ENCODE results near the gene SYNE2.

Gene SYNE2

DNA sequence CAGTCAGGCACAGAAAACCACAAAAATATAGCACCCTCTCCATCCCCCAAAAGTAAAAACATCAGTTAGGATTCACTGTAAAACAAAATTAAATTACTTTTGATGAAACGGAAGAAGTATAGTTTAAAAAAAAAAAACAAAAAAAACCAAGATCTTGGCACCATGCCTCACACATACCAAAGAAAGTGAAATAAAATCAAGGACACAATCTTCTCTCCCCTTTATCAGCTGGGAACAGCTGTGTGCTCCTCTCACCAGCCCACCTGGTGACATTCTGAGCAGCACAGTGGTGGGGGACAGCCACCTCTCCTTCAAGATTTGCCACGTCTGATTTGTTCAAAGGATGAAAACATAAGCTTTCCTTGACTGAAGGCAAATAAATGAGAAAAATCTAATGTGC, 385.8 kb downstream of the SYNE2 start:
- Histone ChIP-seq H2AFZ (ENCODE audit: low read depth, low read length, severe bottlenecking) (no peak overlapping the region), H3F3A (ENCODE audit: insufficient read depth) (peaks cover 50% of the 10 kb centered on the region), H3K9ac (ENCODE audit: low read length) (no peak overlapping the region), H4K20me1 (ENCODE audit: low read depth, low read length) (no peaks in the 10 kb centered on the region), H3K36me3 (ENCODE audit: low read length) (no peaks in the 10 kb centered on the region), H3K9me3 (ENCODE audit: insufficient read depth, low read length) (no peaks in the 10 kb centered on the region), H3K9me2 (replicated peaks; ENCODE audit: insufficient read depth, low read length) (no peaks in the 10 kb centered on the region), H3K4me3 (ENCODE audit: insufficient read depth, low read length, poor library complexity, severe bottlenecking) (no peak overlapping the region), H3K27ac (ENCODE audit: low read depth, low read length) (no peak overlapping the region), H3K4me2 (ENCODE audit: low read depth, low read length, poor library complexity, severe bottlenecking) (no peak overlapping the region), H3K79me2 (ENCODE audit: insufficient read depth, low read length) (peaks cover 8% of the 10 kb centered on the region; the same call in 1 of the 2 replicates), H3K27me3 (ENCODE audit: low read length) (no peaks in the 10 kb centered on the region)
- TF ChIP-seq, protein P1, sequence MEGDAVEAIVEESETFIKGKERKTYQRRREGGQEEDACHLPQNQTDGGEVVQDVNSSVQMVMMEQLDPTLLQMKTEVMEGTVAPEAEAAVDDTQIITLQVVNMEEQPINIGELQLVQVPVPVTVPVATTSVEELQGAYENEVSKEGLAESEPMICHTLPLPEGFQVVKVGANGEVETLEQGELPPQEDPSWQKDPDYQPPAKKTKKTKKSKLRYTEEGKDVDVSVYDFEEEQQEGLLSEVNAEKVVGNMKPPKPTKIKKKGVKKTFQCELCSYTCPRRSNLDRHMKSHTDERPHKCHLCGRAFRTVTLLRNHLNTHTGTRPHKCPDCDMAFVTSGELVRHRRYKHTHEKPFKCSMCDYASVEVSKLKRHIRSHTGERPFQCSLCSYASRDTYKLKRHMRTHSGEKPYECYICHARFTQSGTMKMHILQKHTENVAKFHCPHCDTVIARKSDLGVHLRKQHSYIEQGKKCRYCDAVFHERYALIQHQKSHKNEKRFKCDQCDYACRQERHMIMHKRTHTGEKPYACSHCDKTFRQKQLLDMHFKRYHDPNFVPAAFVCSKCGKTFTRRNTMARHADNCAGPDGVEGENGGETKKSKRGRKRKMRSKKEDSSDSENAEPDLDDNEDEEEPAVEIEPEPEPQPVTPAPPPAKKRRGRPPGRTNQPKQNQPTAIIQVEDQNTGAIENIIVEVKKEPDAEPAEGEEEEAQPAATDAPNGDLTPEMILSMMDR (IDR thresholded peaks at IDR 0.05; ENCODE audit: insufficient read depth, low read length, poor library complexity, severe bottlenecking), result no peak

DNA sequence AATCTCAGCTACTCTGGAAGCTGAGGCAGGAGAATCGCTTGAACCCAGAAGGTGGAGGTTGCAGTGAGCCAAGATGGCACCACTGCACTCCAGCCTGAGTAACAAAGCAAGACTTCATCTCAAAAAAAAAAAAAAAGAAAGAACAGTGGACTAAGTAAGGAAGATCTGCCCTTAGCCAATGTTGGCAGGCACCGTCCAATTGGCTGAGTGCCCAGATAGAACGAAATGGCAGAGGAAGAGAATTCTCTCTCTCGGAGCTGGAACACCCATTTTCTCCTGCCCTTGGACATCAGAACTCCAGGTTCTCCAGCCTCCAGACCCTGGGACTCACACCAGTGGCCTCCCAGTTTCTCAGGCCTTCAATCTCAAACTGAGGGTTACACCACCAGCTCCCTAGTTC, 391.5 kb downstream of the SYNE2 start:
- TF ChIP-seq EZH2phosphoT487 (conservative IDR thresholded peaks at IDR 0.05; ENCODE audit: low read length), result no peak
- TF ChIP-seq, protein P1 (IDR thresholded peaks at IDR 0.05; ENCODE audit: insufficient read depth, low read length, poor library complexity, severe bottlenecking), result no peak
- Histone ChIP-seq H3K4me2 (ENCODE audit: low read depth, low read length, poor library complexity, severe bottlenecking) (no peak overlapping the region), H3K27ac (ENCODE audit: low read depth, low read length) (no peak overlapping the region), H3K9ac (ENCODE audit: low read length) (no peak overlapping the region), H3K36me3 (ENCODE audit: low read length) (no peaks in the 10 kb centered on the region), H3F3A (ENCODE audit: insufficient read depth) (0 out of 2 replicates have a peak, but pooled peaks cover 4% of the 10 kb centered on the region), H3K79me2 (ENCODE audit: insufficient read depth, low read length) (no peaks in the 10 kb centered on the region), H4K20me1 (ENCODE audit: low read depth, low read length) (no peaks in the 10 kb centered on the region), H3K4me3 (ENCODE audit: insufficient read depth, low read length, poor library complexity, severe bottlenecking) (no peak overlapping the region), H3K27me3 (ENCODE audit: low read length) (no peaks in the 10 kb centered on the region), H3K9me3 (ENCODE audit: insufficient read depth, low read length) (no peaks in the 10 kb centered on the region), H3K9me2 (replicated peaks; ENCODE audit: insufficient read depth, low read length) (no peaks in the 10 kb centered on the region), H2AFZ (ENCODE audit: low read depth, low read length, severe bottlenecking) (no peak overlapping the region)

DNA sequence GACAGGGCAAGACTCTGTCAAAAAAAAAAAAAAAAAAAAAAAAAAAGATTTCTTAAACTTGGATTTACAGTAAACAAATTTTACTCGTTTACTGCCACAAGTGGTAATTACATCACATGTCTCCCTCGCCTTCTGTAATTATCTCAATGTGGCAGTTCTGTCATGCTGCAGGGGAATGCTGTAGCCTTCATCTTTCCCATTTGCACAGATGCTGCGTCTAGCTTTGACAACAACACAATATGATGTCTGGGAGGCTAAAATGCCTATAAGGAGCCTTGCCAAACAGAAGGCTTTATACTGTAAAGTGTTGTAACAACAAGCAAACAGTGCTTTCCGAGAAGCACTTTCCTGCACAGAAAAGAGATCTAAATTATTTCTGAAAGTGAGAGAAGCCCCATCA, 392.7 kb downstream of the SYNE2 start:
- Histone ChIP-seq H3K27me3 (ENCODE audit: low read length) (no peaks in the 10 kb centered on the region), H3K79me2 (ENCODE audit: insufficient read depth, low read length) (no peaks in the 10 kb centered on the region), H3K9me3 (ENCODE audit: insufficient read depth, low read length) (no peaks in the 10 kb centered on the region), H3K9ac (ENCODE audit: low read length) (no peak overlapping the region), H3K4me3 (ENCODE audit: insufficient read depth, low read length, poor library complexity, severe bottlenecking) (no peak overlapping the region), H3K27ac (ENCODE audit: low read depth, low read length) (no peak overlapping the region), H4K20me1 (ENCODE audit: low read depth, low read length) (no peaks in the 10 kb centered on the region), H3F3A (ENCODE audit: insufficient read depth) (no peaks in the 10 kb centered on the region), H3K9me2 (replicated peaks; ENCODE audit: insufficient read depth, low read length) (no peaks in the 10 kb centered on the region), H2AFZ (ENCODE audit: low read depth, low read length, severe bottlenecking) (no peak overlapping the region), H3K36me3 (ENCODE audit: low read length) (no peaks in the 10 kb centered on the region), H3K4me2 (ENCODE audit: low read depth, low read length, poor library complexity, severe bottlenecking) (no peak overlapping the region)
- TF ChIP-seq, protein P1 (IDR thresholded peaks at IDR 0.05; ENCODE audit: insufficient read depth, low read length, poor library complexity, severe bottlenecking), result no peak
- TF ChIP-seq EZH2phosphoT487 (conservative IDR thresholded peaks at IDR 0.05; ENCODE audit: low read length), result no peak

Measured in SU-DHL-6 (cell line).